ENCODE results near the gene DDHD1. TPM values are rescaled to one million over a fixed set of nuclear protein-coding genes. Genes with fewer than 3 reads are reported as not detected.

The DDHD1 gene
- total RNA-seq, 1 experiment from 2014 or later = 20.0 TPM

- POLR2A ChIA-PET = no interaction called here
- peaks cover 31% of the 10 kb centered on the region for H3K9me3 Mint-ChIP-seq
- ATAC-seq = no peak
- no peaks in the 10 kb centered on the region; the same call in 1 of the 2 replicates for H3K27me3 Mint-ChIP-seq (ENCODE audit: low read depth)
- CTCF ChIA-PET = no interaction called here
- peaks cover 29% of the 10 kb centered on the region for H3K36me3 Mint-ChIP-seq
- no peak overlapping the region for H3K4me3 Mint-ChIP-seq
- TF ChIP-seq TEAD1 (CRISPR knock-in tag; IDR thresholded peaks at IDR 0.05) = no peak
- TF ChIP-seq NFE2L1 (CRISPR knock-in tag; IDR thresholded peaks at IDR 0.05) = no peak
- no peak for TF ChIP-seq SMAD3 (CRISPR knock-in tag; IDR thresholded peaks at IDR 0.05; ENCODE audit: borderline replicate concordance)
- TF ChIP-seq JUN (CRISPR knock-in tag; IDR thresholded peaks at IDR 0.05) = no peak
- TF ChIP-seq, protein P1, sequence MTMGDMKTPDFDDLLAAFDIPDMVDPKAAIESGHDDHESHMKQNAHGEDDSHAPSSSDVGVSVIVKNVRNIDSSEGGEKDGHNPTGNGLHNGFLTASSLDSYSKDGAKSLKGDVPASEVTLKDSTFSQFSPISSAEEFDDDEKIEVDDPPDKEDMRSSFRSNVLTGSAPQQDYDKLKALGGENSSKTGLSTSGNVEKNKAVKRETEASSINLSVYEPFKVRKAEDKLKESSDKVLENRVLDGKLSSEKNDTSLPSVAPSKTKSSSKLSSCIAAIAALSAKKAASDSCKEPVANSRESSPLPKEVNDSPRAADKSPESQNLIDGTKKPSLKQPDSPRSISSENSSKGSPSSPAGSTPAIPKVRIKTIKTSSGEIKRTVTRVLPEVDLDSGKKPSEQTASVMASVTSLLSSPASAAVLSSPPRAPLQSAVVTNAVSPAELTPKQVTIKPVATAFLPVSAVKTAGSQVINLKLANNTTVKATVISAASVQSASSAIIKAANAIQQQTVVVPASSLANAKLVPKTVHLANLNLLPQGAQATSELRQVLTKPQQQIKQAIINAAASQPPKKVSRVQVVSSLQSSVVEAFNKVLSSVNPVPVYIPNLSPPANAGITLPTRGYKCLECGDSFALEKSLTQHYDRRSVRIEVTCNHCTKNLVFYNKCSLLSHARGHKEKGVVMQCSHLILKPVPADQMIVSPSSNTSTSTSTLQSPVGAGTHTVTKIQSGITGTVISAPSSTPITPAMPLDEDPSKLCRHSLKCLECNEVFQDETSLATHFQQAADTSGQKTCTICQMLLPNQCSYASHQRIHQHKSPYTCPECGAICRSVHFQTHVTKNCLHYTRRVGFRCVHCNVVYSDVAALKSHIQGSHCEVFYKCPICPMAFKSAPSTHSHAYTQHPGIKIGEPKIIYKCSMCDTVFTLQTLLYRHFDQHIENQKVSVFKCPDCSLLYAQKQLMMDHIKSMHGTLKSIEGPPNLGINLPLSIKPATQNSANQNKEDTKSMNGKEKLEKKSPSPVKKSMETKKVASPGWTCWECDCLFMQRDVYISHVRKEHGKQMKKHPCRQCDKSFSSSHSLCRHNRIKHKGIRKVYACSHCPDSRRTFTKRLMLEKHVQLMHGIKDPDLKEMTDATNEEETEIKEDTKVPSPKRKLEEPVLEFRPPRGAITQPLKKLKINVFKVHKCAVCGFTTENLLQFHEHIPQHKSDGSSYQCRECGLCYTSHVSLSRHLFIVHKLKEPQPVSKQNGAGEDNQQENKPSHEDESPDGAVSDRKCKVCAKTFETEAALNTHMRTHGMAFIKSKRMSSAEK (CRISPR knock-in tag; IDR thresholded peaks at IDR 0.05; ENCODE audit: borderline replicate concordance) = no peak
- TF ChIP-seq MAX (CRISPR knock-in tag; IDR thresholded peaks at IDR 0.05) = no peak
- TF ChIP-seq ATF2 (CRISPR knock-in tag; IDR thresholded peaks at IDR 0.05; ENCODE audit: borderline replicate concordance, low read depth) = no peak
- TF ChIP-seq, protein P2, sequence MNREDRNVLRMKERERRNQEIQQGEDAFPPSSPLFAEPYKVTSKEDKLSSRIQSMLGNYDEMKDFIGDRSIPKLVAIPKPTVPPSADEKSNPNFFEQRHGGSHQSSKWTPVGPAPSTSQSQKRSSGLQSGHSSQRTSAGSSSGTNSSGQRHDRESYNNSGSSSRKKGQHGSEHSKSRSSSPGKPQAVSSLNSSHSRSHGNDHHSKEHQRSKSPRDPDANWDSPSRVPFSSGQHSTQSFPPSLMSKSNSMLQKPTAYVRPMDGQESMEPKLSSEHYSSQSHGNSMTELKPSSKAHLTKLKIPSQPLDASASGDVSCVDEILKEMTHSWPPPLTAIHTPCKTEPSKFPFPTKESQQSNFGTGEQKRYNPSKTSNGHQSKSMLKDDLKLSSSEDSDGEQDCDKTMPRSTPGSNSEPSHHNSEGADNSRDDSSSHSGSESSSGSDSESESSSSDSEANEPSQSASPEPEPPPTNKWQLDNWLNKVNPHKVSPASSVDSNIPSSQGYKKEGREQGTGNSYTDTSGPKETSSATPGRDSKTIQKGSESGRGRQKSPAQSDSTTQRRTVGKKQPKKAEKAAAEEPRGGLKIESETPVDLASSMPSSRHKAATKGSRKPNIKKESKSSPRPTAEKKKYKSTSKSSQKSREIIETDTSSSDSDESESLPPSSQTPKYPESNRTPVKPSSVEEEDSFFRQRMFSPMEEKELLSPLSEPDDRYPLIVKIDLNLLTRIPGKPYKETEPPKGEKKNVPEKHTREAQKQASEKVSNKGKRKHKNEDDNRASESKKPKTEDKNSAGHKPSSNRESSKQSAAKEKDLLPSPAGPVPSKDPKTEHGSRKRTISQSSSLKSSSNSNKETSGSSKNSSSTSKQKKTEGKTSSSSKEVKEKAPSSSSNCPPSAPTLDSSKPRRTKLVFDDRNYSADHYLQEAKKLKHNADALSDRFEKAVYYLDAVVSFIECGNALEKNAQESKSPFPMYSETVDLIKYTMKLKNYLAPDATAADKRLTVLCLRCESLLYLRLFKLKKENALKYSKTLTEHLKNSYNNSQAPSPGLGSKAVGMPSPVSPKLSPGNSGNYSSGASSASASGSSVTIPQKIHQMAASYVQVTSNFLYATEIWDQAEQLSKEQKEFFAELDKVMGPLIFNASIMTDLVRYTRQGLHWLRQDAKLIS (CRISPR knock-in tag; IDR thresholded peaks at IDR 0.05; ENCODE audit: borderline replicate concordance) = no peak
- TF ChIP-seq, protein P3, sequence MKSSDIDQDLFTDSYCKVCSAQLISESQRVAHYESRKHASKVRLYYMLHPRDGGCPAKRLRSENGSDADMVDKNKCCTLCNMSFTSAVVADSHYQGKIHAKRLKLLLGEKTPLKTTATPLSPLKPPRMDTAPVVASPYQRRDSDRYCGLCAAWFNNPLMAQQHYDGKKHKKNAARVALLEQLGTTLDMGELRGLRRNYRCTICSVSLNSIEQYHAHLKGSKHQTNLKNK (CRISPR knock-in tag; IDR thresholded peaks at IDR 0.05) = no peak
- peaks cover 13% of the 10 kb centered on the region for H3K4me1 Mint-ChIP-seq
- no peak overlapping the region for H3K27ac Mint-ChIP-seq
- DNase-seq (ENCODE audit: low spot score) = no peak
These were observed 8.9 kb downstream of the DDHD1 start for GRCh38 chr14:53144244-53144643.

DNA sequence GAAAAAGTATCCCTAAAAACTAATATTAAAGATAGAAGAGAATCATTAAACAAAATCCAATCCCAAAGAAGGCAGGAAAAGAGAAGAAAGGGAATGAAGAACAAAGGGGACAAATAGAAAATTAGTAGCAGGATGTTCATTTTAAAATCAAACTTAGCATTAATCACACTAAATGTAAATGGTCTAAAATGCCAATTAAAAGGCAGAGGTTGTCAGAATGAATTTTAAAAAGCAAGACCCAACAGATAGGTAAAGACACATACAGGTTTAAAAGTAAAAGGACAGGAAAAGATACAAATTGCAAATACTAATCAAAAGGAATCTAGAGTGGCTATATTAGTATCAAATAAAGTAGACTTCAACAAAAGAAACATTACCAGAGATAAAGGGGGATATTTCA is 12.5 kb downstream of the DDHD1 start:
- ATAC-seq (no peak), DNase-seq (ENCODE audit: low spot score) (no peak)
- Mint-ChIP-seq H3K4me3 (no peak overlapping the region), H3K36me3 (peaks cover 39% of the 10 kb centered on the region), H3K4me1 (peaks cover 16% of the 10 kb centered on the region), H3K27ac (no peak overlapping the region), H3K9me3 (peaks cover 37% of the 10 kb centered on the region), H3K27me3 (ENCODE audit: low read depth) (no peaks in the 10 kb centered on the region; the same call in 1 of the 2 replicates)
- ChIA-PET CTCF (no interaction called here), POLR2A (interaction anchor here (2.7 kb wide), 1 partner anchor 12 kb away, joined by 9 read pairs; the partner anchor contains the start of gene DDHD1)
- TF ChIP-seq JAZF1 (CRISPR knock-in tag; IDR thresholded peaks at IDR 0.05) (no peak), PRRX2 (CRISPR knock-in tag; IDR thresholded peaks at IDR 0.05) (no peak), TCF7 (CRISPR knock-in tag; IDR thresholded peaks at IDR 0.05; ENCODE audit: low read depth) (no peak), IRF1 (CRISPR knock-in tag; IDR thresholded peaks at IDR 0.05) (no peak), E2F1 (CRISPR knock-in tag; IDR thresholded peaks at IDR 0.05) (no peak), GABPB1 (CRISPR knock-in tag; IDR thresholded peaks at IDR 0.05) (no peak)
- TF ChIP-seq, protein P4, sequence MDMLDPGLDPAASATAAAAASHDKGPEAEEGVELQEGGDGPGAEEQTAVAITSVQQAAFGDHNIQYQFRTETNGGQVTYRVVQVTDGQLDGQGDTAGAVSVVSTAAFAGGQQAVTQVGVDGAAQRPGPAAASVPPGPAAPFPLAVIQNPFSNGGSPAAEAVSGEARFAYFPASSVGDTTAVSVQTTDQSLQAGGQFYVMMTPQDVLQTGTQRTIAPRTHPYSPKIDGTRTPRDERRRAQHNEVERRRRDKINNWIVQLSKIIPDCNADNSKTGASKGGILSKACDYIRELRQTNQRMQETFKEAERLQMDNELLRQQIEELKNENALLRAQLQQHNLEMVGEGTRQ (CRISPR knock-in tag; IDR thresholded peaks at IDR 0.05) = no peak
- TF ChIP-seq, protein P5, sequence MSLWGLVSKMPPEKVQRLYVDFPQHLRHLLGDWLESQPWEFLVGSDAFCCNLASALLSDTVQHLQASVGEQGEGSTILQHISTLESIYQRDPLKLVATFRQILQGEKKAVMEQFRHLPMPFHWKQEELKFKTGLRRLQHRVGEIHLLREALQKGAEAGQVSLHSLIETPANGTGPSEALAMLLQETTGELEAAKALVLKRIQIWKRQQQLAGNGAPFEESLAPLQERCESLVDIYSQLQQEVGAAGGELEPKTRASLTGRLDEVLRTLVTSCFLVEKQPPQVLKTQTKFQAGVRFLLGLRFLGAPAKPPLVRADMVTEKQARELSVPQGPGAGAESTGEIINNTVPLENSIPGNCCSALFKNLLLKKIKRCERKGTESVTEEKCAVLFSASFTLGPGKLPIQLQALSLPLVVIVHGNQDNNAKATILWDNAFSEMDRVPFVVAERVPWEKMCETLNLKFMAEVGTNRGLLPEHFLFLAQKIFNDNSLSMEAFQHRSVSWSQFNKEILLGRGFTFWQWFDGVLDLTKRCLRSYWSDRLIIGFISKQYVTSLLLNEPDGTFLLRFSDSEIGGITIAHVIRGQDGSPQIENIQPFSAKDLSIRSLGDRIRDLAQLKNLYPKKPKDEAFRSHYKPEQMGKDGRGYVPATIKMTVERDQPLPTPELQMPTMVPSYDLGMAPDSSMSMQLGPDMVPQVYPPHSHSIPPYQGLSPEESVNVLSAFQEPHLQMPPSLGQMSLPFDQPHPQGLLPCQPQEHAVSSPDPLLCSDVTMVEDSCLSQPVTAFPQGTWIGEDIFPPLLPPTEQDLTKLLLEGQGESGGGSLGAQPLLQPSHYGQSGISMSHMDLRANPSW (CRISPR knock-in tag; conservative IDR thresholded peaks at IDR 0.05; ENCODE audit: low read depth) = no peak
